SK-N-MC (cell line): ENCODE results near the gene FOXP1.

ENCODE experiments used
- EZH2 ChIP-seq: fragments of 200-600 bp; sonication (generic); IDR thresholded peaks from one replicate; pipeline ENCODE4 v1.6.1; 2017; ENCODE audit warnings: antibody characterized with exemption
- FOXP2 ChIP-seq: optimal IDR thresholded peaks from 2 replicates; pipeline ENCODE3; 2011; ENCODE audit warnings: mild to moderate bottlenecking, moderate library complexity; ENCODE audit not compliant: insufficient read depth; ENCODE audit errors: extremely low read length, control extremely low read depth
- POLR2AphosphoS5 ChIP-seq: IDR thresholded peaks from 2 replicates; pipeline ENCODE4 v1.6.1; 2012; ENCODE audit warnings: mild to moderate bottlenecking, low read depth, low read length, borderline replicate concordance

DNA sequence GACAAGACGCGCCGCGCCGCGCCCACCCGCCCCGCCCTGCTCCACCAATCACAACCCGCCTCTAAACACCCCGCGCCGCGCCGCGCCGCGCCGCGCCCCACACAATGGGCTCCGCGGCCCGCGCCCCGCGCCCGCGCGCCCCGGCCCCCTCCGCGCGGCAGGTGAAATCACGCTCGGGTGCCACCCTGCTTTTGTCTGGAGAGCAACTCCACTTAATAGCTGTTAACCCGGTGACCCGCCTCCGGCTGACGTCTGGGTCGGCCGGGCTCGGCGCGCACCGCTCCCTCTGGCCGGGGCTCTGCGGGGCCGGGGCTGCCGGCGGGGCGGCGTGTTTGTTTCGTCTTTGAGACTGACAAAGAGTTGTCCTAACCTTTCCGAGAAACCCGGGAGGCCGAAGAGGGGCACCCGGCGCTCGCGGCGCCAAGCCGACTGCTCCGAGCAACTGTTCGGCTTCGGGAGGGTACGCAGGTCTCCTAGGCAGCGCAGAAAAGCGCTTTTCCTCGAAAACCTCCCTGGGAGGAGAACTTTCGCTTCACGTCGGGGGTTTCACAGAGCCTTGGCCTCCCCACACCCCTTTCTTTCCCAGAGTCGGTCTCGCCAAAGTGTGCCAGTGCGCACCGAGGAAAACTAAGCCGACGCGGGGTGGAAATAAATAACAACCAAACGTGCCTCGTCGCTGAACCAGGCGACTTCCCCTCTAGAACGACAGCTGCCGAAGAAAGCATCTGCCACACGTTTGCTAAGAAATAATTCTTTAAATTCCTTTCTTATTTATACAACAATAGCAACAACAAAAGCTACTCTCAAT lies 518.4 kb downstream of the FOXP1 start:
- TF ChIP-seq POLR2AphosphoS5 (no peak), FOXP2 (no peak), EZH2 (no peak)
